Large intestine (tissue), 3 donors: ENCODE results near the gene KIF18A. TPM values are rescaled to one million over a fixed set of nuclear protein-coding genes. Genes with fewer than 3 reads are reported as not detected.
"Not testable (repeated sequence)": the region's sequence is repeated elsewhere in the genome, so short reads cannot be mapped to it uniquely, and the experiment has no call there.

Source experiments
- DNase-seq, 2 donors: peaks; one replicate each; pipeline versions ENCODE4 v3.0.0 to v3.0.0-alpha.2; 2013
- H3K27ac ChIP-seq: one replicate; pipeline ENCODE4 v1.5.1; 2013; ENCODE audit warnings: low read length
- H3K27me3 ChIP-seq: 2 replicates; pipeline ENCODE4 v1.6.1; 2013; ENCODE audit warnings: low read length; ENCODE audit not compliant: control insufficient read depth, insufficient read depth
- H3K36me3 ChIP-seq: 2 replicates; pipeline ENCODE4 v1.6.1; 2013; ENCODE audit warnings: low read length; ENCODE audit not compliant: control insufficient read depth, insufficient read depth
- H3K4me1 ChIP-seq: one replicate; pipeline ENCODE4 v1.6.1; 2013; ENCODE audit warnings: low read length; ENCODE audit not compliant: control insufficient read depth, insufficient read depth
- H3K4me3 ChIP-seq: one replicate; pipeline ENCODE4 v1.5.1; 2013; ENCODE audit warnings: low read length
- H3K9me3 ChIP-seq: one replicate; pipeline ENCODE4 v1.6.1; 2013; ENCODE audit warnings: mild to moderate bottlenecking, low read depth, low read length, moderate library complexity; ENCODE audit not compliant: control insufficient read depth
- WGBS: methylation state at CpG from one replicate; pipeline ENCODE4 v1.1.5; 2013; ENCODE audit warnings: low lambda C conversion rate; ENCODE audit not compliant: insufficient coverage; 5-methylcytosine and 5-hydroxymethylcytosine counted together
- polyA plus RNA-seq: library from polyadenylated mRNA; unstranded; fragments of 120-200 nt; gene quantifications from one replicate; pipeline ENCODE4 v1.2.1, GENCODE V29; 2013

The KIF18A gene
- polyA plus RNA-seq, 1 donor = 5.2 TPM

DNA sequence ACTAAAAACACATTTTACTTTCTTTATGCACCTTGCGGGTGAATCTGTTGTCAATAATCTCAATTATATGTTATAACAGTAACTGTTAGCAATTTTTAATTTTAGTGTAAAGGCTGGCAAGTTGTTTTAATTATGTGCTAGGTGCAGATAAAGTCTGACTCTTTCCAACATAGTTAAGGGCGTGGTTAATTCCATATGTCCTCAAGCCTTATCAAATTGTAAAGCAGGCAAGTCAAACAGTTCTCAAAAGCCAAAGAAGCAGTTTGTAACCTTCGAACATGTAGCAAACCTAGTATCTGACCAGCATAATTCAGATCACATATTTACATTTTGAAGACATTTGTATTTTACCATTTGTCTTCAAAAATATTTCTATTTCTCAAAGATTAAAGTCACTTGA is 29.4 kb upstream of the KIF18A start:
- no peaks in the 10 kb centered on the region for H3K27me3 ChIP-seq
- H3K4me1 ChIP-seq = no peaks in the 10 kb centered on the region
- peaks cover 20% of the 10 kb centered on the region for H3K9me3 ChIP-seq
- no CpG with 5 or more reads among the region's 3 CpGs for WGBS
- H3K4me3 ChIP-seq = no peak overlapping the region
- peaks cover 23% of the 10 kb centered on the region for H3K36me3 ChIP-seq
- DNase-seq = no peak
- H3K27ac ChIP-seq = no peak overlapping the region

DNA sequence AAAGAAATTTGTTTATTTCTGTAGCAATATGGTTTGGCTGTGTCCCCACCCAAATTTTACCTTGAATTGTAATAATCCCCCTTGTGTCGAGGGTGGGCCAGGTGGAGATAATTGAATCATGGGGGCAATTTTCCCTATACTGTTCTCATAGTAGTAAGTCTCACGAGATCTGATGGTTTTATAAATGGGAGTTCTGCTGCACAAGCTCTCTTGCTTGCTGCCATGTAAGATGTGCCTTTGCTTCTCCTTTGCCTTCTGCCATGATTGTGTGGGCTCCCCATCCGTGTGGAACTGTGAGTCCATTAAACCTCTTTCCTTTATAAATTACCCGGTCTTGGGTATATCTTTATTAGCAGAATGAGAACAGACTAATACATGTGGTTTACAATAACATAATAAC is 28.2 kb upstream of the KIF18A start:
- no CpG with 5 or more reads among the region's 4 CpGs for WGBS
- peaks cover 23% of the 10 kb centered on the region for H3K36me3 ChIP-seq

DNA sequence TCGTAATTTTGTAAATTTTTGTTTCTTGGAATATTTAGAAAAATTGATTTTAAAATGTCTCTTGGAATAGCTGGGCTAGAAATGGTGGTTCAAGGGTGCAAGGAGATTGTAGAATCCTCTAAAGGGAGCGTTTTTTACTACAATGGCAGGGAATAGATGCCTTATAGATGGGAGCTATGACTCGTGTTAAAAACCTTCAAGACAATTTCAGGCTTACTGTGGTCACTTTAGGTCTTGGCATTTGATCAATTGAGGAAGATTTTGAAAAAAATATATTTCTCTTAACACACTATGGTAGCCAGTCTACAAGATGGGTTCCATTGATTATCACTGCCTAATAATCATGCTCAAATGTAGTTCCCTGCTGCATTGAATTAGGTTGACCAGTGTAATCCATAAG is 25.2 kb upstream of the KIF18A start:
- H3K9me3 ChIP-seq = peaks cover 6% of the 10 kb centered on the region
- H3K27ac ChIP-seq = no peak overlapping the region
- no peak overlapping the region for H3K4me3 ChIP-seq
- H3K4me1 ChIP-seq = no peaks in the 10 kb centered on the region
- WGBS = 100% methylated on average over 2 of the region's 3 CpGs
- no peaks in the 10 kb centered on the region for H3K27me3 ChIP-seq
- peaks cover 22% of the 10 kb centered on the region for H3K36me3 ChIP-seq
- DNase-seq = no peak

More for the DNA sequence above, 28.2 kb upstream of the KIF18A start:
- not testable (repeated sequence) for H3K27ac ChIP-seq, H3K27me3 ChIP-seq, H3K4me3 ChIP-seq, H3K4me1 ChIP-seq, DNase-seq
- peaks cover 15% of the 10 kb centered on the region for H3K9me3 ChIP-seq

DNA sequence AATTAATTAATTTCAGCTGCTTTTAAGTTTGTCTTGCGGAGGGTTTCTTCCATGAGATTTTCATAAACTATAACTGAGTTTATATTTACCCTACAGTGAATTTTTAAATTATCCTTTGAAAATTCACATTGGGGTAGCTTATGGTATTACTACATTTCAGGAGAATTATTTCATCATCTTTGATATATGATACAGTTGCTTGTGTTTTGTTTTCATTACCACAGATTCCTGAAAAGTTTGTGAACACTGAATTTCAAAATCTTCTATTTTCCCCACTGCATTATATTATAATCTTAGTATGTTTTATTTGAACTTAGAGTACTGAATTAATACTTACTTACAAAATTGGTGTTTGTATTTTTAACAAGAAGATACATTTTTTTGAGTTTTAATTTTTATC is 24.6 kb upstream of the KIF18A start:
- WGBS = 100% methylated on average over 1 of the region's 1 CpG

DNA sequence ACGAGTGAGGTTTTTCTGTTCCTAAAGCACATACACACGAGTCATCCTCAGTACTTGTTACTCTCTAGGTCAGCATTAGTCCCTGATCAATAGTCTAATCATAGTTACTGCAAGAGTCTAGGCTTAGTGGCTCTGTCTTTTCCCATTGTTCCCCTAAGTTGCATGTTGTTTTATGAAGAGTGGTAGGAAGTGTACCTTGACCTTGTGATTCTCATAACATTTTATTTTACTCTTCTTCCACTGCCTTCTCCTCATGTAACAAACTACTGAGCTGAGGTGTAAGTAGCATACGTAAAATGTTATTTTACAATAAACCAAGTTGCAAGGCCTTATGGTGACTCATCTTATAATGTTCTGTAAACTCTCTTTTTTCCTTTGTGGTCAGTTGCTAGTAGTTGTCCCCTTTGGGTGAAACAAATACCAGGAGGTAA is 15.2 kb upstream of the KIF18A start:
- Histone ChIP-seq H3K27me3 (no peaks in the 10 kb centered on the region), H3K27ac (no peak overlapping the region), H3K36me3 (peaks cover 3% of the 10 kb centered on the region), H3K4me3 (no peak overlapping the region), H3K4me1 (no peaks in the 10 kb centered on the region), H3K9me3 (no peaks in the 10 kb centered on the region)
- 100% methylated on average over 1 of the region's 3 CpGs for WGBS
- DNase-seq = no peak

More for the DNA sequence above, 24.6 kb upstream of the KIF18A start:
- Histone ChIP-seq H3K4me1 (no peaks in the 10 kb centered on the region), H3K27ac (no peak overlapping the region), H3K9me3 (peaks cover 2% of the 10 kb centered on the region), H3K4me3 (no peak overlapping the region), H3K27me3 (no peaks in the 10 kb centered on the region), H3K36me3 (peaks cover 22% of the 10 kb centered on the region)
- DNase-seq = no peak

DNA sequence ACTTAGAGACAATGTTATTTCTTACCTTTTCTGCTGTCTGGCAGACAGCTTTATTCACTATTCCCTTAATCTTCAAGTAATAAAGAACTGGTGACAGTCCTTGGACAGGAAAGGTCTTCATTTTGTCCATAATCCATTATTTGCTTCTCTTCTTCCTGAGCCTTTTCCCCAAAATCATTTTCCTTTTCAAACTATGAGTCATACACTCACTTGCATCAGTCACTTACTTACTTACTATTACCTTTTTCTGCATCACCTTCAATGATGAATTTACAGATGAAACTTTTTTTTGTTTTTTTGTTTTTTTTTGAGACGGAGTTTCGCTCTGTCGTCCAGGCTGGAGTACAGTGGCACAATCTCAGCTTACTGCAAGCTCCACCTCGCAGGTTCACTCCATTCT is 9.8 kb upstream of the KIF18A start:
- no peaks in the 10 kb centered on the region for H3K27me3 ChIP-seq
- DNase-seq = no peak
- 100% methylated on average over 3 of the region's 4 CpGs for WGBS

DNA sequence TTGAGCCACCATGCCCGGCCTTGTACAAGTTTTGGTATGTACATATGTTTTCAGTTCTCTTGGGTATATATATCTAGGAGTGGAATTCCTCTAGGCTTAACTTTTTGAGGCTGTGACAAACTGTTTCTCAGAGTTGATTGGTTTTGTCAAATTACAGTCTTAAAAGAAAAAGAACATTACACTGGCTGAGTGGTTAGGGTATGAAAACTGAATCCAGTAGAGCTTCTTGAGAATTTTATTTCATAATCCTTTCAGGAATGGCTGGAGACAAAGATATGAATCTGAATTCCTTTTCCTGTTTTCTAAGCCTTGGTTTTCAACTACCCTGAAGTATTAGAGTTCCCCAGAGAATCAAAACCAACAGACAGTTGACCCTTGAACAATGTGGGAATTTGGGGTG is 6.8 kb upstream of the KIF18A start:
- DNase-seq = no peak
- Histone ChIP-seq H3K27me3 (no peaks in the 10 kb centered on the region), H3K4me1 (peaks cover 4% of the 10 kb centered on the region), H3K36me3 (peaks cover 13% of the 10 kb centered on the region), H3K27ac (no peak overlapping the region), H3K4me3 (no peak overlapping the region), H3K9me3 (no peaks in the 10 kb centered on the region)
- WGBS = no CpG with 5 or more reads among the region's 1 CpG

More for the DNA sequence above, 9.8 kb upstream of the KIF18A start:
- no peaks in the 10 kb centered on the region for H3K4me1 ChIP-seq
- peaks cover 13% of the 10 kb centered on the region for H3K36me3 ChIP-seq
- no peak overlapping the region for H3K27ac ChIP-seq
- H3K4me3 ChIP-seq = no peak overlapping the region
- no peaks in the 10 kb centered on the region for H3K9me3 ChIP-seq

DNA sequence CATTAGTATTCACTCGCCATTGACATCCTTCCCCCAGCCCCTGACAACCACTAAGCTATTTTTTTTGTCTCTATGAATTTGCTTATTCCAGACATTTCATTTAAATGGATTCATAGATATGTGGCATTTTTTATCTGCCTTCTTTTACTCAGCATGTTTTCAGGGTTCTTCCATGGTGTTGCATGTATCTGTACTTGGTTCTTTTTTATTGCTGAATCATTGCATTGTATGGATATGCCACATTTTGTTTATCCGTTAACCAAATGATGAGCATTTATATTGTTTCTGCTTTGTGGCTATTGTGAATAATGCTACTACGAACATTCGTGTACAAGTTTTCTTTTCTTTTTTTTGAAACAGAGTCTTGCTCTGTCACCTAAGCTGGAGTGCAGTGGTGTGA is 6.2 kb upstream of the KIF18A start:
- no peak overlapping the region for H3K4me3 ChIP-seq
- H3K4me1 ChIP-seq = peaks cover 9% of the 10 kb centered on the region
- H3K27ac ChIP-seq = no peak overlapping the region
- DNase-seq = no peak
- WGBS = no CpG with 5 or more reads among the region's 4 CpGs
- peaks cover 13% of the 10 kb centered on the region for H3K36me3 ChIP-seq
- H3K27me3 ChIP-seq = no peaks in the 10 kb centered on the region
- no peaks in the 10 kb centered on the region for H3K9me3 ChIP-seq

DNA sequence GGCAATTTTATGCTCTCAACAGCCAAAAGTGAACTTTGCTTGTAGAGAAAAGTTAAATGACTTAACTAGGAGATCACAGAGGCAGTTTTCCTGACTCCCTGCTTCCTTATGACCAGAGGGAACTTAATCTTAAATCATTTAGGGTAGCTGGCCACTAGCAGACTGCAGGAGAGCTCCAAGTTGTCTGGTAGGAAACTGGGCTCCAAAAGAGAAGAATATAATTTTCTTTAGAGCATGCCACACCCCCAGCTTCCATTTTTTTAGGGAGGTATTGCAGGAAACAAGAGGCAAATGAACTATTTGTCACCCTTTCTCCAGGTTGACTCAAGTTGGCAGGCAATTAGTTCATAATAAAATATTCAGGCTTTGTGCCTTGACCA is 2.9 kb upstream of the KIF18A start:
- peak overlapping the region; percentile 83 for H3K4me3 ChIP-seq
- H3K27ac ChIP-seq = peak overlapping the region; percentile 88
- DNase-seq = peak in 1 of 2 donors; percentile 8
- peaks cover 12% of the 10 kb centered on the region for H3K4me1 ChIP-seq
- no peaks in the 10 kb centered on the region for H3K27me3 ChIP-seq
- H3K9me3 ChIP-seq = no peaks in the 10 kb centered on the region
- H3K36me3 ChIP-seq = peaks cover 13% of the 10 kb centered on the region

DNA sequence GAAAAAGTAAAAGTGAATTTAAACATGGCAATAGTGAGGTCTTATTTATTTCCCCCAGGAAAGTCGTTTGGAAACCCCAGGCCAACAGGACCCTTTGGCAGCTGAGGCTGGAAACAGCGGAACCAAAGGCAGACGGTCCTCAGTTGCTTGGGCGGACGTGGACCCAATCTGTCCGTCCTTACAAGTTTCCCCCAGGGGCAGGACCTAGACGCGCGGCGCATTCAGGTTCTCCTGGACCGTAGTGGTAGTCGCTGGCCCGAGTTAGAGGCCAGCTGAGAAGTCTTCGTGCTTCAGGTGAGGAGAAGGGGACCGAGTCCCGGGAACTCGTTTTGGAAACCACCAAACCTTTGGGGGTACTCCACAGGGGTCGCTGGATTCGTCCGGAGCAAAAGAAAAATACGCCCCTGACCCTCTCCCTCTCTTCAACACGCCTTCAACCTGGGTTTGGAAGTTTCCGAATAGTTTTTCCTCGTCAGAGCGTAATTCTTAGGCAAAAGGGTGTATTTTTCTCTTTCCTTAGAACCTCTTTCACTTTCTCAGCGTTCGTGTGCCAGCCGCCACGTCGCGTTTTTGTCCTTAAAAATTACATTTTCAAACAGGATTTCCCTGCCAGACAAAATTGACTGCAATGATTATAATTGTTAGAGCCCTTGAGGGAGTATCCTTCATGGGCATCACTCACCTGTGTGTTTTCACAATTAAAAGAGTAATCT is 2.3 kb upstream of the KIF18A start:
- WGBS = 0% methylated on average over 10 of the region's 31 CpGs
- H3K36me3 ChIP-seq = peaks cover 9% of the 10 kb centered on the region
- peak overlapping the region; percentile 83 for H3K4me3 ChIP-seq
- peak overlapping the region; percentile 88 for H3K27ac ChIP-seq
- no peaks in the 10 kb centered on the region for H3K9me3 ChIP-seq
- peaks cover 12% of the 10 kb centered on the region for H3K4me1 ChIP-seq
- peak; percentile 46 to 79 for DNase-seq
- no peaks in the 10 kb centered on the region for H3K27me3 ChIP-seq

DNA sequence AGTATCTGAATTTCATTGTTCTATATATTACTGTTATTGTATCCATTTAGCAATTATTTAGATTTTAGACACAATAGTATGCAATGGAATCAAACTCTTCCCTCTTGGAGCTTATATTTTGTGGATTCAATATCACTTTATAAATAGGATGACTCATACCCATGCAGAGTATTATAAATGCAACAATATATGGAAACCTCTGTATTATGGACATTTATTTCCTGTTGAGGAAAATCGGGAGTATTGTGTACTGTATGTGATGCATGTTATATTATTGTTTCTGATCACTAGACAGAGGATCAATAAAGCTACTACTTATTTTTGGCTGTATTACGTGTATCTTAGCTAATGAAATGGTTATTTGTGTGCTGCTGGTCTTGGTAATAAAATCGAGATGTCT is 1.0 kb upstream of the KIF18A start:
- Histone ChIP-seq H3K4me1 (peaks cover 12% of the 10 kb centered on the region), H3K36me3 (peaks cover 4% of the 10 kb centered on the region), H3K4me3 (peak overlapping the region; percentile 71), H3K27ac (peak overlapping the region; percentile 74), H3K9me3 (no peaks in the 10 kb centered on the region), H3K27me3 (no peaks in the 10 kb centered on the region)
- WGBS = 88% methylated on average over 2 of the region's 3 CpGs
- peak in 1 of 2 donors; percentile 11 for DNase-seq
